MM.1S (cell line): ENCODE results near the gene CD34.

Experiments
- DNase-seq: peaks from one replicate; pipeline ENCODE4 v3.0.0-alpha.2; 2015
- H2AFZ ChIP-seq: fragments of 300-600 bp; sonication (generic); 2 replicates; pipeline ENCODE4 v1.6.0; 2016; ENCODE audit warnings: antibody characterized with exemption, low read length
- H3F3A ChIP-seq: fragments of 300-600 bp; sonication (generic); 2 replicates; pipeline ENCODE4 v1.6.1; 2016; ENCODE audit warnings: mild to moderate bottlenecking, antibody characterized with exemption, low read length, moderate library complexity, mixed read lengths; ENCODE audit not compliant: insufficient read depth
- H3K27ac ChIP-seq: fragments of 300-600 bp; sonication (generic); 2 replicates; pipeline ENCODE4 v1.5.1; 2016; ENCODE audit warnings: mild to moderate bottlenecking, low read length
- H3K27me3 ChIP-seq: fragments of 300-600 bp; sonication (generic); replicated peaks from 2 replicates; pipeline ENCODE4 v1.6.0; 2016; ENCODE audit warnings: low read length; ENCODE audit not compliant: insufficient read depth
- H3K36me3 ChIP-seq: fragments of 300-600 bp; sonication (generic); replicated peaks from 2 replicates; pipeline ENCODE4 v1.6.1; 2016; ENCODE audit warnings: mild to moderate bottlenecking, low read length, mixed read lengths; ENCODE audit not compliant: insufficient read depth
- H3K4me1 ChIP-seq: fragments of 300-600 bp; sonication (generic); 2 replicates; pipeline ENCODE4 v1.6.1; 2016; ENCODE audit warnings: low read length, mixed read lengths
- H3K4me2 ChIP-seq: fragments of 300-600 bp; sonication (generic); 2 replicates; pipeline ENCODE4 v1.6.0; 2016; ENCODE audit warnings: low read depth, low read length
- H3K4me3 ChIP-seq: fragments of 300-600 bp; sonication (generic); 2 replicates; pipeline ENCODE4 v1.5.1; 2016; ENCODE audit warnings: low read length, mixed read lengths
- H3K79me2 ChIP-seq: fragments of 300-600 bp; sonication (generic); 2 replicates; pipeline ENCODE4 v1.6.1; 2016; ENCODE audit warnings: mixed run types, low read length, mixed read lengths
- H3K9ac ChIP-seq: fragments of 300-600 bp; sonication (generic); 2 replicates; pipeline ENCODE4 v1.6.1; 2016; ENCODE audit warnings: low read length, mixed read lengths
- H3K9me2 ChIP-seq: fragments of 300-600 bp; sonication (generic); replicated peaks from 2 replicates; pipeline ENCODE4 v1.6.1; 2016; ENCODE audit warnings: mild to moderate bottlenecking, low read length, mixed read lengths; ENCODE audit not compliant: insufficient read depth
- H3K9me3 ChIP-seq: fragments of 300-600 bp; sonication (generic); replicated peaks from 2 replicates; pipeline ENCODE4 v1.6.1; 2016; ENCODE audit warnings: mild to moderate bottlenecking, low read length, mixed read lengths; ENCODE audit not compliant: insufficient read depth
- H4K20me1 ChIP-seq: fragments of 300-600 bp; sonication (generic); 2 replicates; pipeline ENCODE4 v1.6.1; 2016; ENCODE audit warnings: mild to moderate bottlenecking, low read length, moderate library complexity, mixed read lengths; ENCODE audit not compliant: insufficient read depth
- EZH2 ChIP-seq: fragments of 300-600 bp; sonication (generic); optimal IDR thresholded peaks from 2 replicates; pipeline ENCODE3; 2017; ENCODE audit warnings: low read depth, mild to moderate bottlenecking, antibody characterized with exemption, low read length, mixed read lengths
- EZH2phosphoT487 ChIP-seq: fragments of 300-600 bp; sonication (generic); IDR thresholded peaks from 2 replicates; pipeline ENCODE4 v1.6.1; 2018; ENCODE audit warnings: antibody characterized with exemption, low read length
- TF ChIP-seq, protein P1 (sequence below): fragments of 300-600 bp; sonication (generic); IDR thresholded peaks from 2 replicates; pipeline ENCODE4 v1.5.1; 2016; ENCODE audit warnings: antibody characterized with exemption, low read length, mixed read lengths

CD34 gene

DNA sequence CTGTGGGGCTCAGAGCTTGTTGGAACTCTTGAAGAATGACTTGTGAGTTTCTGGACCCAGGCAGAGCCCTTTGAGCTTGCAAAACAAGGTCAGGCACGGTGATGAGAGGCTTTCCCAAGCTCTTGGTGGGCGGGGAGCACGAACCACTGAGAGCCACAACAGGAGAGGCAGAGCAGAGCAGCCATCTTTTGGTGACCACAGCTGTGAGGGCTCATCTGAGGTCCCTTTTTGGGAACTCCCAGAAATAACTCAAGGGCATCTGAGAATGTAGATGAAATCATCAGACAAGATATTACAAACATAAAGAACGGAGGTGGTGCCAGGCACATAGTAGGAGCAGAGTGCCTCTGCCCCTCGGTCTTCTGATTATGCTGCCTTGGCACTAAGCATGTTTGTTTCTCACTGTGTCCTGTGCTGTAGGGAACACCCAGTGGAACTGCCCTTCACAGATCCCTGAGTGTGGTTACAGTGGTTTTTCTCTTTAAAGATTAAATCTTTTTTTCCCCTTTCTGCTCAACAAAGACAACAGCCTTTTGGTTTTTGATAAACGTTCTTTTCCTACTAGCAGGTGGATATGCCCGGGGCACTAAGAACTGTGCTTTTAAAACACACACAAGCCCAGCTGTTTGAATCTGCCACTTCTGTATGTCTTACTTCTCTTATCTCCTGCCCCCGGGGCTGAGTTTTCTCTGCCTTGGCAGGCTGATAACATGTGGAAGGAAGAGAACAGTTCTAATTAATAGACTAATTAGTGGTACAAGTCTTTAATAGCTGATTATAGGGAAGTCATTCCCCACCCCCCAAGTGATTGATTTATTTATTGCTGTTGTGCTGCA is 37.7 kb downstream of the CD34 start:
- H3K9me3 ChIP-seq, result no peaks in the 10 kb centered on the region
- TF ChIP-seq, protein P1, sequence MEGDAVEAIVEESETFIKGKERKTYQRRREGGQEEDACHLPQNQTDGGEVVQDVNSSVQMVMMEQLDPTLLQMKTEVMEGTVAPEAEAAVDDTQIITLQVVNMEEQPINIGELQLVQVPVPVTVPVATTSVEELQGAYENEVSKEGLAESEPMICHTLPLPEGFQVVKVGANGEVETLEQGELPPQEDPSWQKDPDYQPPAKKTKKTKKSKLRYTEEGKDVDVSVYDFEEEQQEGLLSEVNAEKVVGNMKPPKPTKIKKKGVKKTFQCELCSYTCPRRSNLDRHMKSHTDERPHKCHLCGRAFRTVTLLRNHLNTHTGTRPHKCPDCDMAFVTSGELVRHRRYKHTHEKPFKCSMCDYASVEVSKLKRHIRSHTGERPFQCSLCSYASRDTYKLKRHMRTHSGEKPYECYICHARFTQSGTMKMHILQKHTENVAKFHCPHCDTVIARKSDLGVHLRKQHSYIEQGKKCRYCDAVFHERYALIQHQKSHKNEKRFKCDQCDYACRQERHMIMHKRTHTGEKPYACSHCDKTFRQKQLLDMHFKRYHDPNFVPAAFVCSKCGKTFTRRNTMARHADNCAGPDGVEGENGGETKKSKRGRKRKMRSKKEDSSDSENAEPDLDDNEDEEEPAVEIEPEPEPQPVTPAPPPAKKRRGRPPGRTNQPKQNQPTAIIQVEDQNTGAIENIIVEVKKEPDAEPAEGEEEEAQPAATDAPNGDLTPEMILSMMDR, result no peak
- TF ChIP-seq EZH2phosphoT487 (no peak), EZH2 (no peak)
- peak overlapping the region; percentile 26; the same call in 1 of the 2 replicates for H3K9ac ChIP-seq
- no peaks in the 10 kb centered on the region for H3K9me2 ChIP-seq
- H3F3A ChIP-seq, result peaks cover 11% of the 10 kb centered on the region
- H3K4me3 ChIP-seq, result peak overlapping the region; percentile 0; the same call in 1 of the 2 replicates
- peak overlapping the region; percentile 69 for H3K4me2 ChIP-seq
- peak; percentile 54 for DNase-seq
- H3K79me2 ChIP-seq, result peaks cover 3% of the 10 kb centered on the region
- H4K20me1 ChIP-seq, result no peaks in the 10 kb centered on the region
- H3K4me1 ChIP-seq, result peaks cover 25% of the 10 kb centered on the region
- H3K36me3 ChIP-seq, result no peaks in the 10 kb centered on the region
- H2AFZ ChIP-seq, result peak overlapping the region; percentile 85
- peak overlapping the region; percentile 54; the same call in 1 of the 2 replicates for H3K27ac ChIP-seq
- H3K27me3 ChIP-seq, result no peaks in the 10 kb centered on the region

DNA sequence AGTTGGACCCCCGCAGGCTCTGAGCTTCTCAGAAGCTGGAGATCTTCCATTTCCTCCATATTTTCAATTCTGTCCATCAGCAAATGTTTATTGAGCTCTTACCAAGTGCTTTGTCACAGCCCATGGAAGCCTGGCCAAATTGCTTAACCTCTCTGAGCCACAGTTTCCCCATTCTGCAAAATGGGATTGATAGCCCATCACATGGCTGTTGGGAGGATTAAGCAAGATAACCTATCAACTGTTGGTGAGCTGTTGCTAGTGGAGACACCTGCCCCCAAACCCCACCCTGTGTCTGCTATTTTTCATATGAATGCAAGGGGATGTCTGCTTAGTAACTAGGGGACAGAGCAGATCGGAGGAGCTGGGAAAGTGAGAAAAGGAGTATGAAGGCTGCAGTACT is 38.3 kb downstream of the CD34 start:
- TF ChIP-seq, protein P1, result no peak
- no peak for TF ChIP-seq EZH2
- TF ChIP-seq EZH2phosphoT487, result no peak
- H3K79me2 ChIP-seq, result peaks cover 10% of the 10 kb centered on the region
- peak overlapping the region; percentile 85 for H2AFZ ChIP-seq
- H3K9ac ChIP-seq, result no peak overlapping the region
- peaks cover 26% of the 10 kb centered on the region for H3K4me1 ChIP-seq
- DNase-seq, result no peak
- H3K4me2 ChIP-seq, result peak overlapping the region; percentile 69; the same call in 1 of the 2 replicates
- peaks cover 11% of the 10 kb centered on the region for H3F3A ChIP-seq
- H3K36me3 ChIP-seq, result no peaks in the 10 kb centered on the region
- H4K20me1 ChIP-seq, result no peaks in the 10 kb centered on the region
- no peak overlapping the region for H3K4me3 ChIP-seq
- H3K27me3 ChIP-seq, result no peaks in the 10 kb centered on the region
- H3K9me3 ChIP-seq, result no peaks in the 10 kb centered on the region
- no peaks in the 10 kb centered on the region for H3K9me2 ChIP-seq
- peak overlapping the region; percentile 54; the same call in 1 of the 2 replicates for H3K27ac ChIP-seq

DNA sequence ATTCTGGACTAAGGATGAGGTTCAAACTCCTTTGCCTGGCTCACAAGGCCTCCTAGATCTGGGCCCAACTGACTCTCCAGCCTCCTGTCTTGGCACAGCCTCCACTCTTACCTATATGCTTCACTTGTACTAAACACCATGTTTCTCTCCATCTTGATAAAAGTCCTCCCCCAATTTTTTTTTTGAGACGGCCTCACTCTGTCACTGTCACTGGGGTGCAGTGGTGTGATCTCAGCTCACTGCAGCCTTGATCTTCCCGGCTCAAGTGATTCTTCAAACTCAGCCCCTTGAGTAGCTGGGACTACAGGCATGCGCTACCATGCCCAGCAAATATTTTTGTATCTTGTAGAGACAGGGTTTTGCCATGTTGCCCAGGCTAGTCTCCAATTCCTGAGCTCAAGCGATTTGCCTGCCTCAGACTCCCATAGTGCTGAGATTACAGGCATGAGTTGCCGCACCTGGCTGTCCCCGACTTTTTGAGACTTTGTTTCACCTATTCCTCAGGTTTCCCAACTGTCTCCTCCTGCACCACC is 39.7 kb downstream of the CD34 start:
- Histone ChIP-seq H3K4me3 (no peak overlapping the region), H3K9me2 (no peaks in the 10 kb centered on the region), H3K27me3 (no peaks in the 10 kb centered on the region), H2AFZ (no peak overlapping the region), H3K4me2 (no peak overlapping the region), H3K79me2 (peaks cover 24% of the 10 kb centered on the region), H3K9ac (no peak overlapping the region), H3K4me1 (peaks cover 33% of the 10 kb centered on the region), H3K9me3 (no peaks in the 10 kb centered on the region), H3K36me3 (no peaks in the 10 kb centered on the region), H3K27ac (no peak overlapping the region), H4K20me1 (no peaks in the 10 kb centered on the region), H3F3A (peaks cover 11% of the 10 kb centered on the region)
- DNase-seq, result no peak
- TF ChIP-seq EZH2phosphoT487 (no peak), EZH2 (no peak)
- TF ChIP-seq, protein P1, result no peak
